Esophagus squamous epithelium (tissue), 5 donors: Measurements from ENCODE around the gene HDAC11. TPM values are rescaled to one million over a fixed set of nuclear protein-coding genes. Genes with fewer than 3 reads are reported as not detected.

Experiments
- DNase-seq: peaks from one replicate; lab custom pipeline; 2025; lab: John Stamatoyannopoulos, UW
- H3K27ac ChIP-seq, 4 donors: fragments of 200-600 bp; sonication (generic); one replicate each; pipeline ENCODE4 v1.5.1; 2016 to 2019; ENCODE audit warnings: mild to moderate bottlenecking in 1 of 4
- H3K27me3 ChIP-seq, 4 donors: fragments of 200-600 bp; sonication (generic); 1 replicate in 3 of 4; 2 replicates in 1 of 4; pipeline versions ENCODE4 v1.5.1 to v1.6.0; 2017 to 2021; ENCODE audit warnings: antibody characterized with exemption in 1 of 4
- H3K36me3 ChIP-seq, 3 donors: fragments of 200-600 bp; sonication (generic); one replicate each; pipeline ENCODE4 v1.5.1; 2016 to 2019
- H3K4me1 ChIP-seq, 3 donors: fragments of 200-600 bp; sonication (generic); one replicate each; pipeline ENCODE4 v1.5.1; 2017 to 2019
- H3K4me3 ChIP-seq, 4 donors: fragments of 200-600 bp; sonication (generic); 1 replicate in 3 of 4; 2 replicates in 1 of 4; pipeline ENCODE4 v1.5.1; 2016 to 2019; ENCODE audit warnings: mild to moderate bottlenecking in 2 of 4, moderate library complexity in 1 of 4
- H3K9me3 ChIP-seq, 3 donors: fragments of 200-600 bp; sonication (generic); one replicate each; pipeline ENCODE4 v1.5.1; 2016 to 2019
- CTCF ChIP-seq, 6 experiments: fragments of 450-650 bp in 4 of 6; fragments of 200-600 bp in 2 of 6; sonication (generic) in 2 of 6; IDR thresholded peaks; one replicate each; pipeline ENCODE4 v1.5.1; 2016 to 2019; ENCODE audit warnings: antibody characterized with exemption in 6 of 6, mild to moderate bottlenecking in 4 of 6, moderate library complexity in 4 of 6
- POLR2A ChIP-seq, 4 donors: fragments of 450-650 bp; IDR thresholded peaks; one replicate each; pipeline ENCODE4 v1.6.1; 2017; ENCODE audit warnings: antibody characterized with exemption in 4 of 4, mild to moderate bottlenecking in 4 of 4, moderate library complexity in 3 of 4
- WGBS, 2 donors: methylation state at CpG; one replicate each; pipeline ENCODE4 v1.1.5; 2018; 5-methylcytosine and 5-hydroxymethylcytosine counted together
- intact Hi-C: fragments of 100-400 bp; cut with DNase I; formaldehyde crosslinking; loops from one replicate; pipeline ENCODE4 v1.15.0; 2022
- total RNA-seq, 4 donors: library from RNA; depleted of rRNA; stranded (reverse); fragments of >200 nt; gene quantifications; one replicate each; pipeline ENCODE4 v1.1.0, GENCODE V29; 2016
- donor health status: DM: yes; HTN: yes; CAD: no.

The HDAC11 gene
- total RNA-seq, 4 donors from 2014 or later = 8.1 to 25.4 (median 12.3) TPM

GRCh38 chr3:13525827-13526625, 45.9 kb downstream of the HDAC11 start:
- Histone ChIP-seq H3K27me3 (peaks cover 0 to 13% (median 0%) of the 10 kb centered on the region in 4 donors), H3K36me3 (no peaks in the 10 kb centered on the region), H3K4me3 (no peak overlapping the region), H3K27ac (peak overlapping the region; percentile 14 to 81 (median 70)), H3K4me1 (peaks cover 6 to 47% (median 11%) of the 10 kb centered on the region in 3 donors), H3K9me3 (no peaks in the 10 kb centered on the region)
- no peak for DNase-seq
- 61 to 66% methylated on average over 11 to 12 of the region's 20 CpGs for WGBS, 2 donors
- no peak for TF ChIP-seq POLR2A (IDR thresholded peaks at IDR 0.05)
- TF ChIP-seq CTCF (IDR thresholded peaks at IDR 0.05) = no peak
- intact Hi-C loops = no loop called here

DNA sequence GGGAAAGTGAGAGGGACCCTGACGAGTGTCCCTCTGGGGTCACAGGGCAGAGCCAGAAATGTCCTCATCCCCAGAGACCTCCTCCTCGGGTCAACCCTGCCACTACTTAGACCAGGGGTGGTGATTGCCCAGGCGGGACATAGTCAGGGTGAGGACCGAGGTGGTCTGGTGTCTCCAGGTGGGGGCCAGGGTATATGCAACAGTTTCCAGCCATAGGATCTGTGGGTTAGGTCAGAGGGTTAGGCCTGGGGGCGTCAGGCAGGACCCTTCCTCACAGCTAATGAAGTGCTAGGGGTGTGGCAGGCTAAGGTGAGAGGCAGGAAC, 46.5 kb downstream of the HDAC11 start:
- no peak for DNase-seq
- H3K4me1 ChIP-seq = peaks cover 6 to 47% (median 11%) of the 10 kb centered on the region in 3 donors
- no peak for TF ChIP-seq POLR2A (IDR thresholded peaks at IDR 0.05)
- no peak for TF ChIP-seq CTCF (IDR thresholded peaks at IDR 0.05)
- no peaks in the 10 kb centered on the region for H3K36me3 ChIP-seq
- H3K27me3 ChIP-seq = peaks cover 0 to 13% (median 0%) of the 10 kb centered on the region in 4 donors
- no peak overlapping the region for H3K4me3 ChIP-seq
- WGBS, 2 donors = 50% methylated on average over 1 of the region's 5 CpGs; no CpG with 5 or more reads in 1 of the 2 donors
- intact Hi-C loops = no loop called here
- peak overlapping the region; percentile 14 to 81 (median 70) for H3K27ac ChIP-seq
- H3K9me3 ChIP-seq = no peaks in the 10 kb centered on the region

- intact Hi-C loops = no loop called here
- WGBS, 2 donors = 68 to 69% methylated on average over 7 to 11 of the region's 11 CpGs
- Histone ChIP-seq H3K4me3 (no peak overlapping the region), H3K36me3 (no peaks in the 10 kb centered on the region), H3K27ac (peak overlapping the region in 3 of 4 donors; percentile 11 to 39 (median 34)), H3K9me3 (no peaks in the 10 kb centered on the region), H3K4me1 (peaks cover 6 to 53% (median 15%) of the 10 kb centered on the region in 3 donors), H3K27me3 (peaks cover 0 to 20% (median 0%) of the 10 kb centered on the region in 4 donors)
- no peak for DNase-seq
- peak in 1 of 6 experiments; percentile 13 for TF ChIP-seq CTCF (IDR thresholded peaks at IDR 0.05)
- TF ChIP-seq POLR2A (IDR thresholded peaks at IDR 0.05) = no peak
These were observed 48.2 kb downstream of the HDAC11 start for GRCh38 chr3:13528217-13528867.

DNA sequence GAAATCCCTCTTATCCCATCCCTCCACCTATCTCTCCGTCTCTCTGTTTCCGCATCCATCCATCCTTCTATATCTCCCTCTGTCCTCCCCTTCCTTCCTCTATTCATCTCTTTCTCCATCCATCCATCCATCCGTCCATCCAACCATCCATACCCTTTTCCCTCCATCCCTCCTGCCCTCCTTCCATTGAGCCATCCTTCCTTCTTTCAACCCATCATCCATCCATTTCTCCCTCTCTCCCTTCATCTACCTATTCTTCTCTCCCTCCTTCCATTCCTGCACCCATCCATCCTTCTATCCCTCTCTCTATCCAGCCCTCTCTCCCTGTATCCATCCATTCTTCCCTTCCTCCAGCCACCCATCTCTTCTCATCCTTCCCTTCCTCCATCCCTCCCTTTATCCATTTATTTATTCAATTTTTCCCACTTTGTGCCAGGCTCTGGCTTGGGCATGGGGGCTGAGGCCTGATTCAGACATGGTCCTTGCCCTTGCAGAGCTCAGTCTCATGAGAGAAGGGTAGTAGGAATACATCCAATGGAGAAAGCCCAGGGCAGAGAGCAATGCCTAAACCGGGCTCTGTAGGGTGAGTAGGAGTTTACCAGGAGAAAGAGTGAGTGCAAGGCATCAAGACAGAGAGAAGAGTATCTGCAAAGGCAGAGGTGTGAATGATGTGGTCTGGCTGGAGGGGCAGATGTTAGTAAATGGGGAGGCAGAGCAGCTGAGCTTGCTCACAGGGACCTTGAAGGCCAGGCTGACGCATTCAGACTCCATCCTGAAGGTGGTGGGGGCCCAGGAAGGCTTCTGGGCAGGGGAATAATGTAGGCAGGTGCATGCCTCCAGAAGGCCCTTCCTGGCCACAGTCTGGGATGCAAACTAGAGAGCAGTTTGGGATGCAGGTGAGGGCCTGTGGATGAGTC, 49.3 kb downstream of the HDAC11 start:
- WGBS, 2 donors = 75 to 77% methylated on average over 5 of the region's 5 CpGs
- TF ChIP-seq CTCF (IDR thresholded peaks at IDR 0.05) = no peak
- TF ChIP-seq POLR2A (IDR thresholded peaks at IDR 0.05) = no peak
- H3K4me1 ChIP-seq = peaks cover 14 to 58% (median 15%) of the 10 kb centered on the region in 3 donors

More for the DNA sequence above, 49.3 kb downstream of the HDAC11 start:
- Histone ChIP-seq H3K9me3 (no peaks in the 10 kb centered on the region), H3K27ac (peak overlapping the region in 3 of 4 donors; percentile 34 to 57 (median 48)), H3K27me3 (peaks cover 0 to 29% (median 0%) of the 10 kb centered on the region in 4 donors), H3K4me3 (no peak overlapping the region), H3K36me3 (no peaks in the 10 kb centered on the region)
- intact Hi-C loops = no loop called here
- no peak for DNase-seq
